ENCODE measurements around the gene TMC6. TPM values are rescaled to one million over a fixed set of nuclear protein-coding genes. Genes with fewer than 3 reads are reported as not detected.

The TMC6 gene
- total and polyA plus RNA-seq, 2 experiments from 2014 or later, result 50.0 to 72.2 TPM

DNA sequence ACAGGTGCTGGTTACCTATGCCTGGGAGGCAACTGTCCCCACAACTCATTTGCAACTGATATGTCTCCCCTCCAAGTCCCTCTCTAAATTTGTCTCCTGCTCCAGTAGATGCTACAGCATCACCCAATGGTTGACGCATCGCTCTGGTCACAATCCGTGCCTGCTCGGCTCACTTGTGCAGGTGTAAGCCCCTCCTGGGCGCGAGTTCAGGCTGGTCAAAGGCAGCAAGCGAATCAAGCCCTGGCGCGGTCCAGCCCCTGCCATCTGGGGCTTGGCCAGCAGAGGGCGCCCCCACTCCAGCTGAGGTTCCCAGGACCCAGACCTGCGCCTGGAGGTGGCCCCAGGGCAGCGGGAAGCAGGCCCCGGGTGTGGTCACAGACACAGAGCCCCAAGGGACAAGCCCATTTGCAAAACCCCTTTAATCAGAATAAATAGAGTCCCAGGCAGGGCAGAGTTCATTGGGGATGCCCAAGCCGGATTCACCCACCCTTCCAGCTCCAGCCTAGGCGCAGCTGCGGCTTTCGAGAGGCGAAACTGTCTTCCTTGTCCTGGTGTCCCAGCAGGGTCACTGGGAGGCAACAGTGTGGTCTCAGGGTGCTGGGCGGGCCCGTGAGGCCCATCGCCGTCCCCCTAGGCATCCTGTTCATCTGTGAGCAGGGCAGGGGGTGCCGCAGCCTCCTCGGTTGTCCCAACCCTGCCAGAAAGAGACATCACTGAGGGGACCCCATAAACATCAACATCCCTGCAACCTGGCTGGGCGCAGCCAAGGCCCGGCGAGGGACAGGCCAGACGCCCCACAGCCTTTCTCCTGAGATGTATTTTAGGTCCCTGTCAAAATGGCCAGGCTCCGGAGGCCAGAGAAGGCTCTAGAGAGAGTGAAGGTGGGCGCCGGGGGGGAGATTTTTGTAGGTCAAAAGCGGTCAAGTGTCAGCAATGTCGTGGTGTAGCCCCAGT is 15.8 kb downstream of the TMC6 start:
- Histone ChIP-seq H3K36me3 (ENCODE audit: insufficient read depth) (no peaks in the 10 kb centered on the region), H3K79me2 (replicated peaks; ENCODE audit: insufficient read depth) (no peaks in the 10 kb centered on the region), H4K20me1 (replicated peaks; ENCODE audit: insufficient read depth) (no peaks in the 10 kb centered on the region), H2AFZ (no peak overlapping the region), H3K27ac (ENCODE audit: low read depth) (no peak overlapping the region), H3K4me1 (ENCODE audit: insufficient read depth) (no peaks in the 10 kb centered on the region), H3F3A (replicated peaks; ENCODE audit: low read depth) (0 out of 2 replicates have a peak, but pooled peaks cover 3% of the 10 kb centered on the region), H3K4me3 (no peak overlapping the region), H3K4me2 (no peak overlapping the region), H3K27me3 (ENCODE audit: insufficient read depth) (no peaks in the 10 kb centered on the region), H3K9me2 (ENCODE audit: insufficient read depth) (no peaks in the 10 kb centered on the region)
- Mint-ChIP-seq H3K4me1 (peaks cover 2% of the 10 kb centered on the region), H3K36me3 (ENCODE audit: low read depth) (peaks cover 19% of the 10 kb centered on the region), H3K27me3 (ENCODE audit: insufficient read depth, low read depth, poor library complexity) (peaks cover 19% of the 10 kb centered on the region), H3K27ac (peak overlapping the region; percentile 47), H3K9me3 (no peaks in the 10 kb centered on the region; the same call in 2 of the 3 replicates), H3K4me3 (no peak overlapping the region)
- ATAC-seq, result peak; percentile 85
- TF ChIP-seq, protein P1, sequence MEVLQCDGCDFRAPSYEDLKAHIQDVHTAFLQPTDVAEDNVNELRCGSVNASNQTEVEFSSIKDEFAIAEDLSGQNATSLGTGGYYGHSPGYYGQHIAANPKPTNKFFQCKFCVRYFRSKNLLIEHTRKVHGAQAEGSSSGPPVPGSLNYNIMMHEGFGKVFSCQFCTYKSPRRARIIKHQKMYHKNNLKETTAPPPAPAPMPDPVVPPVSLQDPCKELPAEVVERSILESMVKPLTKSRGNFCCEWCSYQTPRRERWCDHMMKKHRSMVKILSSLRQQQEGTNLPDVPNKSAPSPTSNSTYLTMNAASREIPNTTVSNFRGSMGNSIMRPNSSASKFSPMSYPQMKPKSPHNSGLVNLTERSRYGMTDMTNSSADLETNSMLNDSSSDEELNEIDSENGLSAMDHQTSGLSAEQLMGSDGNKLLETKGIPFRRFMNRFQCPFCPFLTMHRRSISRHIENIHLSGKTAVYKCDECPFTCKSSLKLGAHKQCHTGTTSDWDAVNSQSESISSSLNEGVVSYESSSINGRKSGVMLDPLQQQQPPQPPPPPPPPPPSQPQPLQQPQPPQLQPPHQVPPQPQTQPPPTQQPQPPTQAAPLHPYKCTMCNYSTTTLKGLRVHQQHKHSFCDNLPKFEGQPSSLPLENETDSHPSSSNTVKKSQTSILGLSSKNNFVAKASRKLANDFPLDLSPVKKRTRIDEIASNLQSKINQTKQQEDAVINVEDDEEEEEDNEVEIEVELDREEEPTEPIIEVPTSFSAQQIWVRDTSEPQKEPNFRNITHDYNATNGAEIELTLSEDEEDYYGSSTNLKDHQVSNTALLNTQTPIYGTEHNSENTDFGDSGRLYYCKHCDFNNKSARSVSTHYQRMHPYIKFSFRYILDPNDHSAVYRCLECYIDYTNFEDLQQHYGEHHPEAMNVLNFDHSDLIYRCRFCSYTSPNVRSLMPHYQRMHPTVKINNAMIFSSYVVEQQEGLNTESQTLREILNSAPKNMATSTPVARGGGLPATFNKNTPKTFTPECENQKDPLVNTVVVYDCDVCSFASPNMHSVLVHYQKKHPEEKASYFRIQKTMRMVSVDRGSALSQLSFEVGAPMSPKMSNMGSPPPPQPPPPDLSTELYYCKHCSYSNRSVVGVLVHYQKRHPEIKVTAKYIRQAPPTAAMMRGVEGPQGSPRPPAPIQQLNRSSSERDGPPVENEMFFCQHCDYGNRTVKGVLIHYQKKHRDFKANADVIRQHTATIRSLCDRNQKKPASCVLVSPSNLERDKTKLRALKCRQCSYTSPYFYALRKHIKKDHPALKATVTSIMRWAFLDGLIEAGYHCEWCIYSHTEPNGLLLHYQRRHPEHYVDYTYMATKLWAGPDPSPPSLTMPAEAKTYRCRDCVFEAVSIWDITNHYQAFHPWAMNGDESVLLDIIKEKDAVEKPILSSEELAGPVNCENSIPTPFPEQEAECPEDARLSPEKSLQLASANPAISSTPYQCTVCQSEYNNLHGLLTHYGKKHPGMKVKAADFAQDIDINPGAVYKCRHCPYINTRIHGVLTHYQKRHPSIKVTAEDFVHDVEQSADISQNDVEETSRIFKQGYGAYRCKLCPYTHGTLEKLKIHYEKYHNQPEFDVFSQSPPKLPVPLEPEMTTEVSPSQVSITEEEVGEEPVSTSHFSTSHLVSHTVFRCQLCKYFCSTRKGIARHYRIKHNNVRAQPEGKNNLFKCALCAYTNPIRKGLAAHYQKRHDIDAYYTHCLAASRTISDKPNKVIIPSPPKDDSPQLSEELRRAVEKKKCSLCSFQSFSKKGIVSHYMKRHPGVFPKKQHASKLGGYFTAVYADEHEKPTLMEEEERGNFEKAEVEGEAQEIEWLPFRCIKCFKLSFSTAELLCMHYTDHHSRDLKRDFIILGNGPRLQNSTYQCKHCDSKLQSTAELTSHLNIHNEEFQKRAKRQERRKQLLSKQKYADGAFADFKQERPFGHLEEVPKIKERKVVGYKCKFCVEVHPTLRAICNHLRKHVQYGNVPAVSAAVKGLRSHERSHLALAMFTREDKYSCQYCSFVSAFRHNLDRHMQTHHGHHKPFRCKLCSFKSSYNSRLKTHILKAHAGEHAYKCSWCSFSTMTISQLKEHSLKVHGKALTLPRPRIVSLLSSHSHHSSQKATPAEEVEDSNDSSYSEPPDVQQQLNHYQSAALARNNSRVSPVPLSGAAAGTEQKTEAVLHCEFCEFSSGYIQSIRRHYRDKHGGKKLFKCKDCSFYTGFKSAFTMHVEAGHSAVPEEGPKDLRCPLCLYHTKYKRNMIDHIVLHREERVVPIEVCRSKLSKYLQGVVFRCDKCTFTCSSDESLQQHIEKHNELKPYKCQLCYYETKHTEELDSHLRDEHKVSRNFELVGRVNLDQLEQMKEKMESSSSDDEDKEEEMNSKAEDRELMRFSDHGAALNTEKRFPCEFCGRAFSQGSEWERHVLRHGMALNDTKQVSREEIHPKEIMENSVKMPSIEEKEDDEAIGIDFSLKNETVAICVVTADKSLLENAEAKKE (CRISPR knock-in tag; IDR thresholded peaks at IDR 0.05), result no peak
- TF ChIP-seq ZNF331 (CRISPR knock-in tag; IDR thresholded peaks at IDR 0.05; ENCODE audit: low read depth), result no peak
- TF ChIP-seq NANOG (IDR thresholded peaks at IDR 0.05; ENCODE audit: borderline replicate concordance), result no peak
- no peak for TF ChIP-seq CREB1 (CRISPR knock-in tag; IDR thresholded peaks at IDR 0.05; ENCODE audit: low read depth)
- no peak for TF ChIP-seq ETS1 (IDR thresholded peaks at IDR 0.05)
- TF ChIP-seq, protein P2, sequence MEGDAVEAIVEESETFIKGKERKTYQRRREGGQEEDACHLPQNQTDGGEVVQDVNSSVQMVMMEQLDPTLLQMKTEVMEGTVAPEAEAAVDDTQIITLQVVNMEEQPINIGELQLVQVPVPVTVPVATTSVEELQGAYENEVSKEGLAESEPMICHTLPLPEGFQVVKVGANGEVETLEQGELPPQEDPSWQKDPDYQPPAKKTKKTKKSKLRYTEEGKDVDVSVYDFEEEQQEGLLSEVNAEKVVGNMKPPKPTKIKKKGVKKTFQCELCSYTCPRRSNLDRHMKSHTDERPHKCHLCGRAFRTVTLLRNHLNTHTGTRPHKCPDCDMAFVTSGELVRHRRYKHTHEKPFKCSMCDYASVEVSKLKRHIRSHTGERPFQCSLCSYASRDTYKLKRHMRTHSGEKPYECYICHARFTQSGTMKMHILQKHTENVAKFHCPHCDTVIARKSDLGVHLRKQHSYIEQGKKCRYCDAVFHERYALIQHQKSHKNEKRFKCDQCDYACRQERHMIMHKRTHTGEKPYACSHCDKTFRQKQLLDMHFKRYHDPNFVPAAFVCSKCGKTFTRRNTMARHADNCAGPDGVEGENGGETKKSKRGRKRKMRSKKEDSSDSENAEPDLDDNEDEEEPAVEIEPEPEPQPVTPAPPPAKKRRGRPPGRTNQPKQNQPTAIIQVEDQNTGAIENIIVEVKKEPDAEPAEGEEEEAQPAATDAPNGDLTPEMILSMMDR (conservative IDR thresholded peaks at IDR 0.05; ENCODE audit: low read depth in 2 of 2), result peak; percentile 89 to 99
- no peak for TF ChIP-seq REST (IDR thresholded peaks at IDR 0.05; ENCODE audit: unreplicated experiment)
- no peak for TF ChIP-seq STAT1 (IDR thresholded peaks at IDR 0.05; ENCODE audit: unreplicated experiment)
- peak; percentile 85 for DNase-seq (ENCODE audit: low spot score)
